Measurements from ENCODE around the gene BCDIN3D. TPM values are rescaled to one million over a fixed set of nuclear protein-coding genes. Genes with fewer than 3 reads are reported as not detected.

BCDIN3D gene
- total and polyA plus RNA-seq, 8 donors, result 2.0 to 4.8 (median 2.9) TPM

DNA sequence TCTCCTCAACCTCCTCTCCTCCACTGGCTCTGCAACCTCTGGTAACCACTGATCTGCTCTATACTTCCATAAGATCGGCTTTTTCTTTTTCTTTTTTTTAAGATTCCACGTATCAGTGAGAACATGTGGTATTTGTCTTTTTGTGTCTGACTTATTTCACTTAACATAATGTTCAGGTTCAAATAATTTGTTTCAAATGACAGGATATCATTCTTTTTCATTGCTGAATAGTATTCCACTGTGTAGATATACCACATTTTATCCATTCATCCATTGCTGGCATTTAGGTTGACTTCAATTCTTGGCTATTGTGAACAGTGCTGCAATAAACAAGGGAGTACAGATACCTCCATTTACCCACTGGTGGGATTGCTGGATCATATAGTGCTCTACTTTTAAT lies 55.2 kb downstream of the BCDIN3D start:
- intact Hi-C loops (cut with DNase I), result no loop called here
- DNase-seq, result no peak
- ATAC-seq, result no peak
- H3K27ac ChIP-seq, result no peak overlapping the region
- FAIRE-seq, result no peak
- WGBS, 2 donors, result 95 to 98% methylated on average over 2 of the region's 2 CpGs
- H3K4me3 ChIP-seq, result no peak overlapping the region
- TF ChIP-seq, protein P1, sequence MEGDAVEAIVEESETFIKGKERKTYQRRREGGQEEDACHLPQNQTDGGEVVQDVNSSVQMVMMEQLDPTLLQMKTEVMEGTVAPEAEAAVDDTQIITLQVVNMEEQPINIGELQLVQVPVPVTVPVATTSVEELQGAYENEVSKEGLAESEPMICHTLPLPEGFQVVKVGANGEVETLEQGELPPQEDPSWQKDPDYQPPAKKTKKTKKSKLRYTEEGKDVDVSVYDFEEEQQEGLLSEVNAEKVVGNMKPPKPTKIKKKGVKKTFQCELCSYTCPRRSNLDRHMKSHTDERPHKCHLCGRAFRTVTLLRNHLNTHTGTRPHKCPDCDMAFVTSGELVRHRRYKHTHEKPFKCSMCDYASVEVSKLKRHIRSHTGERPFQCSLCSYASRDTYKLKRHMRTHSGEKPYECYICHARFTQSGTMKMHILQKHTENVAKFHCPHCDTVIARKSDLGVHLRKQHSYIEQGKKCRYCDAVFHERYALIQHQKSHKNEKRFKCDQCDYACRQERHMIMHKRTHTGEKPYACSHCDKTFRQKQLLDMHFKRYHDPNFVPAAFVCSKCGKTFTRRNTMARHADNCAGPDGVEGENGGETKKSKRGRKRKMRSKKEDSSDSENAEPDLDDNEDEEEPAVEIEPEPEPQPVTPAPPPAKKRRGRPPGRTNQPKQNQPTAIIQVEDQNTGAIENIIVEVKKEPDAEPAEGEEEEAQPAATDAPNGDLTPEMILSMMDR (IDR thresholded peaks at IDR 0.05), result no peak
- no peaks in the 10 kb centered on the region for H3K4me1 ChIP-seq
- H3K36me3 ChIP-seq, result no peaks in the 10 kb centered on the region
- no peaks in the 10 kb centered on the region for H3K27me3 ChIP-seq
- H3K9me3 ChIP-seq, result no peaks in the 10 kb centered on the region

Other genes with a start within 250 kb of the BCDIN3D start
- 1 to 10 TPM in 2 of 6 donors, under 1 TPM in 4; 0.49 to 1.7 (median 0.83) TPM for gene FAM186B, start 237.5 kb downstream of the BCDIN3D start, total RNA-seq
- under 1 TPM; 0.56 to 0.65 TPM for gene FAM186B, start 237.5 kb downstream of the BCDIN3D start, polyA plus RNA-seq
- gene PRPF40B, start 219.5 kb downstream of the BCDIN3D start, total RNA-seq, result 10 to 100 TPM; 11.2 to 19.9 (median 13.2) TPM
- gene PRPF40B, start 219.5 kb downstream of the BCDIN3D start, polyA plus RNA-seq, result 10 to 100 TPM; 44.9 to 58.3 TPM
- gene FMNL3, start 135.7 kb downstream of the BCDIN3D start, total RNA-seq, result 10 to 100 TPM in 1 of 6 donors, 1 to 10 TPM in 5; 1.8 to 13.5 (median 2.7) TPM
- gene FMNL3, start 135.7 kb downstream of the BCDIN3D start, polyA plus RNA-seq, result 1 to 10 TPM; 2.9 to 3.1 TPM
- gene TMBIM6, start 101.5 kb downstream of the BCDIN3D start, total RNA-seq, result 100 to 1,000 TPM; 223 to 367 (median 300) TPM
- 100 to 1,000 TPM in 1 of 2 donors, 10 to 100 TPM in 1; 71.1 to 197 TPM for gene TMBIM6, start 101.5 kb downstream of the BCDIN3D start, polyA plus RNA-seq
- 10 to 100 TPM in 1 of 6 donors, 1 to 10 TPM in 5; 4.1 to 14.1 (median 6.1) TPM for gene NCKAP5L, start 14.7 kb downstream of the BCDIN3D start, total RNA-seq
- gene NCKAP5L, start 14.7 kb downstream of the BCDIN3D start, polyA plus RNA-seq, result 10 to 100 TPM in 1 of 2 donors, 1 to 10 TPM in 1; 9.8 to 18.3 TPM
- gene FAIM2, start 60.8 kb upstream of the BCDIN3D start, total RNA-seq, result 1 to 10 TPM in 1 of 6 donors, under 1 TPM in 5; 0.14 to 2.1 (median 0.27) TPM
- gene FAIM2, start 60.8 kb upstream of the BCDIN3D start, polyA plus RNA-seq, result 1 to 10 TPM in 1 of 2 donors, under 1 TPM in 1; 0.84 to 1.5 TPM
- gene AQP2, start 107.6 kb upstream of the BCDIN3D start, total RNA-seq, result under 1 TPM in 2 of 6 donors, not detected in 4; 0.06 to 0.12 TPM
- gene AQP2, start 107.6 kb upstream of the BCDIN3D start, polyA plus RNA-seq, result under 1 TPM in 1 of 2 donors, not detected in 1; 0.31 TPM
- 1 to 10 TPM in 2 of 6 donors, under 1 TPM in 4; 0.41 to 2.6 (median 0.91) TPM for gene AQP5, start 118.8 kb upstream of the BCDIN3D start, total RNA-seq
- gene AQP5, start 118.8 kb upstream of the BCDIN3D start, polyA plus RNA-seq, result 1 to 10 TPM; 2.5 to 2.8 TPM
- gene AQP6, start 129.8 kb upstream of the BCDIN3D start, total RNA-seq, result under 1 TPM in 2 of 6 donors, not detected in 4; 0.06 to 0.09 TPM
- gene AQP6, start 129.8 kb upstream of the BCDIN3D start, polyA plus RNA-seq, result under 1 TPM; 0.19 to 0.31 TPM
- 1 to 10 TPM; 1.1 to 6.3 (median 2.8) TPM for gene RACGAP1, start 182.4 kb upstream of the BCDIN3D start, total RNA-seq
- gene RACGAP1, start 182.4 kb upstream of the BCDIN3D start, polyA plus RNA-seq, result 1 to 10 TPM in 1 of 2 donors, under 1 TPM in 1; 0.72 to 1.9 TPM
- 1 to 10 TPM in 1 of 6 donors, under 1 TPM in 5; 0.14 to 1.0 (median 0.55) TPM for gene ASIC1, start 214.5 kb upstream of the BCDIN3D start, total RNA-seq
- gene ASIC1, start 214.5 kb upstream of the BCDIN3D start, polyA plus RNA-seq, result 1 to 10 TPM in 1 of 2 donors, under 1 TPM in 1; 0.38 to 1.0 TPM
- gene SMARCD1, start 242.2 kb upstream of the BCDIN3D start, total RNA-seq, result 10 to 100 TPM; 13.7 to 22.8 (median 15.4) TPM
- gene SMARCD1, start 242.2 kb upstream of the BCDIN3D start, polyA plus RNA-seq, result 10 to 100 TPM; 12.5 to 22.6 TPM

Measured in pancreas (tissue), 10 donors.